Measurements from ENCODE around the gene PADI2. TPM values are rescaled to one million over a fixed set of nuclear protein-coding genes. Genes with fewer than 3 reads are reported as not detected.

PADI2 gene
- total RNA-seq, 1 experiment from 2014 or later: 14.0 TPM

DNA sequence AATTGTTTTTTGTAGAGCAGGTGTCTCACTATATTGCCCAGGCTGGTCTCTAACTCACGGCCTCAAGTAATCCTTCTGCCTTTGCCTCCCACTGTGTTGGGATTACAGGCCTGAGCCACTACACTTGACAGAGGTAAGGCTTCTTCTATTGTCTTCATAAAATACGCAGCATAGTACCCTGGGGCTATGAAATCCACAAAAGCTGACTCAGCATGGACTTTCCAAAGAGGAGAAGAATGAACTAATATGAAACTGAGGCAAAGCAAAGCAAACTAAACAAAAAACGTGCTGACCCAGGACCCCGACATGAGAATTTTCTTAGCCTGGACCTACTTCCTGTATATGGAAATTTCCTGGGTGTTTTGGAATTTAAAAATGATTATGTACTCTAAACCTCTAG is 89.0 kb downstream of the PADI2 start:
- no peaks in the 10 kb centered on the region for H3K9me2 ChIP-seq (ENCODE audit: insufficient read depth)
- H2AFZ ChIP-seq: no peak overlapping the region
- DNase-seq: no peak
- no peak overlapping the region for H3K27ac ChIP-seq
- H3K27me3 ChIP-seq (ENCODE audit: insufficient read depth, low read depth): no peaks in the 10 kb centered on the region
- peaks cover 5% of the 10 kb centered on the region; the same call in 1 of the 2 replicates for H4K20me1 ChIP-seq (ENCODE audit: insufficient read depth)
- no peak overlapping the region for H3K4me2 ChIP-seq
- no peaks in the 10 kb centered on the region for H3K9me3 ChIP-seq (ENCODE audit: insufficient read depth, low read depth)
- H3K79me2 ChIP-seq (ENCODE audit: low read depth): no peaks in the 10 kb centered on the region
- no peaks in the 10 kb centered on the region for H3K4me1 ChIP-seq (replicated peaks; ENCODE audit: insufficient read depth)
- ChIA-PET POLR2A (ENCODE audit: unreplicated experiment) (no interaction called here), CTCF (no interaction called here)
- H3K4me3 ChIP-seq: no peak overlapping the region
- H3K36me3 ChIP-seq (ENCODE audit: low read depth): no peaks in the 10 kb centered on the region; the same call in 1 of the 2 replicates
- TF ChIP-seq, protein P1, sequence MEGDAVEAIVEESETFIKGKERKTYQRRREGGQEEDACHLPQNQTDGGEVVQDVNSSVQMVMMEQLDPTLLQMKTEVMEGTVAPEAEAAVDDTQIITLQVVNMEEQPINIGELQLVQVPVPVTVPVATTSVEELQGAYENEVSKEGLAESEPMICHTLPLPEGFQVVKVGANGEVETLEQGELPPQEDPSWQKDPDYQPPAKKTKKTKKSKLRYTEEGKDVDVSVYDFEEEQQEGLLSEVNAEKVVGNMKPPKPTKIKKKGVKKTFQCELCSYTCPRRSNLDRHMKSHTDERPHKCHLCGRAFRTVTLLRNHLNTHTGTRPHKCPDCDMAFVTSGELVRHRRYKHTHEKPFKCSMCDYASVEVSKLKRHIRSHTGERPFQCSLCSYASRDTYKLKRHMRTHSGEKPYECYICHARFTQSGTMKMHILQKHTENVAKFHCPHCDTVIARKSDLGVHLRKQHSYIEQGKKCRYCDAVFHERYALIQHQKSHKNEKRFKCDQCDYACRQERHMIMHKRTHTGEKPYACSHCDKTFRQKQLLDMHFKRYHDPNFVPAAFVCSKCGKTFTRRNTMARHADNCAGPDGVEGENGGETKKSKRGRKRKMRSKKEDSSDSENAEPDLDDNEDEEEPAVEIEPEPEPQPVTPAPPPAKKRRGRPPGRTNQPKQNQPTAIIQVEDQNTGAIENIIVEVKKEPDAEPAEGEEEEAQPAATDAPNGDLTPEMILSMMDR (conservative IDR thresholded peaks at IDR 0.05): no peak
- TF ChIP-seq EZH2 (IDR thresholded peaks at IDR 0.05; ENCODE audit: low read depth): no peak
- intact Hi-C loops (cut with micrococcal nuclease; ENCODE audit: unreplicated experiment): no loop called here
- BruUV-seq (replicated peaks): no TSS peak
- no peaks in the 10 kb centered on the region for H3F3A ChIP-seq (ENCODE audit: insufficient read depth, low read depth)

DNA sequence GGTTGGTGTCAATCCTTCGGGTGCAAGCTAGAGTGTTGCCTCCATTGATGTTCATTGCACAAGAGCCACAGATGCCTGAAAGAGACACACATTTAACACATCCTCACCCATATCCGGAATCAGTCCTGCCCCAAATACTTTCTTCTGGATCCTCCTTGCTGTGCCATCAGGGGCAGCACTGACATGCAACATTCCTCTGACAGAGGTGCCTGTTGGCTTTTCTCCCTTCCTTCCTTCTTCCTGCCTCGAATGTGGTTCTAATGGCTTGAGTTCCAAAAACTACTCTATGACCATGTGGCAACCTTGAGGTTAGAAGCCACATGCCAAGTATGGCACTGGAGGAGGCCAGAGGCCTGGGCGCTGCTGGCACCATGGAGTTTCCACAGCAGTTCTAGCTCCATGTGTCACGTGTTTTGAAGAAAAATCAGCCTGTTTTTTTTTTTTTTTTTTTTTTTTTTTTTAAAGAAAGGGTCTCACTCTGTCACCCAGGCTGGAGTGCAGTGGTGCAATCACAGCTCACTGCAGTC is 90.5 kb downstream of the PADI2 start:
- Histone ChIP-seq H3K9me2 (ENCODE audit: insufficient read depth) (no peaks in the 10 kb centered on the region), H3K4me2 (no peak overlapping the region), H2AFZ (no peak overlapping the region), H3K27ac (no peak overlapping the region), H3K9me3 (ENCODE audit: insufficient read depth, low read depth) (no peaks in the 10 kb centered on the region), H3K79me2 (ENCODE audit: low read depth) (no peaks in the 10 kb centered on the region), H3K27me3 (ENCODE audit: insufficient read depth, low read depth) (no peaks in the 10 kb centered on the region), H3K4me3 (no peak overlapping the region), H3F3A (ENCODE audit: insufficient read depth, low read depth) (no peaks in the 10 kb centered on the region), H4K20me1 (ENCODE audit: insufficient read depth) (no peaks in the 10 kb centered on the region; the same call in 1 of the 2 replicates), H3K36me3 (ENCODE audit: low read depth) (no peaks in the 10 kb centered on the region; the same call in 1 of the 2 replicates), H3K4me1 (replicated peaks; ENCODE audit: insufficient read depth) (no peaks in the 10 kb centered on the region)
- DNase-seq: no peak
- CTCF ChIA-PET: no interaction called here
- no TSS peak for BruUV-seq (replicated peaks)
- POLR2A ChIA-PET (ENCODE audit: unreplicated experiment): no interaction called here
- intact Hi-C loops (cut with micrococcal nuclease; ENCODE audit: unreplicated experiment): no loop called here
- TF ChIP-seq EZH2 (IDR thresholded peaks at IDR 0.05; ENCODE audit: low read depth): no peak
- TF ChIP-seq, protein P1 (conservative IDR thresholded peaks at IDR 0.05): no peak

DNA sequence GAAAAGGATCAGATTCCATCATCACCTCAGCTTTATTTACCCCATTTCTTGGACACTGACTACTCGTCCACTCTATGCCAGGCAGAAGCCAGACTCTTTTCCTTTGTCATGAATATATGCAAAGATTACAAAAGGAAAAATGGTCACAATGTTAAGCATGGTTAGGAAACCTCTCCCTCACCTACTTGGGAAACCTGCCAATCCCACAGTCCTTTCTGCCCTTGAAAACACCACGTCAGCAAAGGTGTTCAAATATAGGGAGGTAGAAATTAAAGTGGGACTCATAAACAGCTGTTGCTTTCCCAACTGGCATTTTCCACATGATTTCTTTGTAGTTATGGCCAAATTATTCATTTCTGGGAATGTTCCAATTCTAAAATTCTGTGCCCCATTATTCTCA is 91.4 kb downstream of the PADI2 start:
- no peaks in the 10 kb centered on the region for H3K4me1 ChIP-seq (replicated peaks; ENCODE audit: insufficient read depth)
- no peak overlapping the region for H2AFZ ChIP-seq
- ChIA-PET CTCF (no interaction called here), POLR2A (ENCODE audit: unreplicated experiment) (no interaction called here)
- H3K36me3 ChIP-seq (ENCODE audit: low read depth): no peaks in the 10 kb centered on the region; the same call in 1 of the 2 replicates
- no peaks in the 10 kb centered on the region for H3K9me3 ChIP-seq (ENCODE audit: insufficient read depth, low read depth)
- no peak for TF ChIP-seq EZH2 (IDR thresholded peaks at IDR 0.05; ENCODE audit: low read depth)
- TF ChIP-seq, protein P1 (conservative IDR thresholded peaks at IDR 0.05): no peak
- intact Hi-C loops (cut with micrococcal nuclease; ENCODE audit: unreplicated experiment): no loop called here
- DNase-seq: no peak
- no peak overlapping the region for H3K27ac ChIP-seq
- H4K20me1 ChIP-seq (ENCODE audit: insufficient read depth): no peaks in the 10 kb centered on the region; the same call in 1 of the 2 replicates
- H3K79me2 ChIP-seq (ENCODE audit: low read depth): no peaks in the 10 kb centered on the region
- H3K9me2 ChIP-seq (ENCODE audit: insufficient read depth): no peaks in the 10 kb centered on the region
- no TSS peak for BruUV-seq (replicated peaks)
- no peaks in the 10 kb centered on the region for H3K27me3 ChIP-seq (ENCODE audit: insufficient read depth, low read depth)
- H3F3A ChIP-seq (ENCODE audit: insufficient read depth, low read depth): no peaks in the 10 kb centered on the region
- no peak overlapping the region for H3K4me3 ChIP-seq
- no peak overlapping the region for H3K4me2 ChIP-seq

All from PC-9 (cell line).